HEK293 (cell line): ENCODE measurements around the gene TRDMT1.

Experiments
- CTCF ChIA-PET: fragments of 350-600 bp; formaldehyde crosslinking; extraction: SDS; loops from one replicate; lab custom pipeline; 2021; ENCODE audit warnings: antibody characterized with exemption; lab: Yijun Ruan, JAX
- POLR2A ChIA-PET: fragments of 300-600 bp; formaldehyde crosslinking; extraction: SDS; loops from one replicate; lab custom pipeline; 2020; ENCODE audit warnings: antibody characterized with exemption, inconsistent platforms; lab: Yijun Ruan, JAX
- H3K27ac ChIP-seq: fragments of 200-500 bp; sonication (Bioruptor generic); 2 replicates; pipeline ENCODE4 v1.5.1; 2014; ENCODE audit warnings: low read depth, low read length, control low read depth, inconsistent platforms; ENCODE audit errors: extremely low read depth
- H3K36me3 ChIP-seq, 2 experiments: fragments of 200-500 bp in 1 of 2; sonication (Bioruptor generic) in 1 of 2; 1 replicate in 1 of 2; 2 replicates in 1 of 2; pipeline ENCODE4 v1.5.1; 2014 to 2017; ENCODE audit warnings: inconsistent platforms in 2 of 2, low read length in 2 of 2; ENCODE audit not compliant: control insufficient read depth in 2 of 2, insufficient read depth in 1 of 2
- H3K4me1 ChIP-seq: fragments of 200-500 bp; sonication (Bioruptor generic); 2 replicates; pipeline ENCODE4 v1.5.1; 2014; ENCODE audit warnings: mild to moderate bottlenecking, low read length, inconsistent platforms; ENCODE audit not compliant: control insufficient read depth, insufficient read depth
- H3K4me3 ChIP-seq: 2 replicates; pipeline ENCODE4 v1.5.1; 2011; ENCODE audit warnings: low read depth, mild to moderate bottlenecking, control low read depth, low read length, moderate library complexity
- H3K9me3 ChIP-seq: fragments of 200-500 bp; sonication (Bioruptor generic); 2 replicates; pipeline ENCODE4 v1.5.1; 2014; ENCODE audit warnings: low read depth, low read length, inconsistent platforms; ENCODE audit not compliant: control insufficient read depth, insufficient read depth
- GLI4 ChIP-seq: fragments of 450-650 bp; formaldehyde crosslinking; IDR thresholded peaks from 2 replicates; pipeline ENCODE4 v1.5.1; 2016; ENCODE audit warnings: missing biosample characterization, missing genetic modification characterization
- KLF9 ChIP-seq: fragments of 450-650 bp; formaldehyde crosslinking; IDR thresholded peaks from 2 replicates; pipeline ENCODE4 v1.5.1; 2016; ENCODE audit warnings: missing biosample characterization, missing genetic modification characterization, low read depth
- SCRT1 ChIP-seq: fragments of 450-650 bp; formaldehyde crosslinking; IDR thresholded peaks from 2 replicates; pipeline ENCODE4 v1.5.1; 2016; ENCODE audit warnings: missing biosample characterization, missing genetic modification characterization, borderline replicate concordance
- SCRT2 ChIP-seq: fragments of 450-650 bp; formaldehyde crosslinking; IDR thresholded peaks from 2 replicates; pipeline ENCODE4 v1.5.1; 2016; ENCODE audit warnings: missing biosample characterization, missing genetic modification characterization
- YY1 ChIP-seq: fragments of 450-650 bp; formaldehyde crosslinking; IDR thresholded peaks from 2 replicates; pipeline ENCODE4 v1.5.1; 2018; ENCODE audit warnings: missing biosample characterization, missing genetic modification characterization
- ZBTB26 ChIP-seq: fragments of 450-650 bp; formaldehyde crosslinking; optimal IDR thresholded peaks from 2 replicates; pipeline ENCODE3; 2016; ENCODE audit warnings: missing biosample characterization, mild to moderate bottlenecking, missing genetic modification characterization
- ZBTB6 ChIP-seq: fragments of 450-650 bp; formaldehyde crosslinking; IDR thresholded peaks from 2 replicates; pipeline ENCODE4 v1.5.1; 2017; ENCODE audit warnings: missing biosample characterization, missing genetic modification characterization
- ZFP3 ChIP-seq: fragments of 450-650 bp; formaldehyde crosslinking; IDR thresholded peaks from 2 replicates; pipeline ENCODE4 v1.5.1; 2016; ENCODE audit warnings: low read depth, missing biosample characterization, missing genetic modification characterization
- ZNF10 ChIP-seq: fragments of 450-650 bp; formaldehyde crosslinking; IDR thresholded peaks from 2 replicates; pipeline ENCODE4 v1.5.1; 2017; ENCODE audit warnings: missing biosample characterization, missing genetic modification characterization
- ZNF140 ChIP-seq: fragments of 450-650 bp; formaldehyde crosslinking; IDR thresholded peaks from 2 replicates; pipeline ENCODE4 v1.5.1; 2016; ENCODE audit warnings: missing biosample characterization, missing genetic modification characterization
- ZNF146 ChIP-seq: fragments of 450-650 bp; formaldehyde crosslinking; IDR thresholded peaks from 2 replicates; pipeline ENCODE4 v1.5.1; 2016; ENCODE audit warnings: missing biosample characterization, missing genetic modification characterization
- ZNF169 ChIP-seq: fragments of 450-650 bp; formaldehyde crosslinking; IDR thresholded peaks from 2 replicates; pipeline ENCODE4 v1.5.1; 2016; ENCODE audit warnings: missing biosample characterization, missing genetic modification characterization
- ZNF223 ChIP-seq: fragments of 450-650 bp; formaldehyde crosslinking; IDR thresholded peaks from 2 replicates; pipeline ENCODE4 v1.5.1; 2016; ENCODE audit warnings: missing biosample characterization, missing genetic modification characterization
- ZNF23 ChIP-seq: fragments of 450-650 bp; formaldehyde crosslinking; IDR thresholded peaks from 2 replicates; pipeline ENCODE4 v1.5.1; 2016; ENCODE audit warnings: missing biosample characterization, missing genetic modification characterization, borderline replicate concordance
- ZNF239 ChIP-seq: fragments of 450-650 bp; formaldehyde crosslinking; IDR thresholded peaks from 2 replicates; pipeline ENCODE4 v1.5.1; 2016; ENCODE audit warnings: missing biosample characterization, missing genetic modification characterization
- ZNF280C ChIP-seq: fragments of 450-650 bp; formaldehyde crosslinking; IDR thresholded peaks from 2 replicates; pipeline ENCODE4 v1.5.1; 2016; ENCODE audit warnings: missing biosample characterization, missing genetic modification characterization
- ZNF404 ChIP-seq: fragments of 450-650 bp; formaldehyde crosslinking; IDR thresholded peaks from 2 replicates; pipeline ENCODE4 v1.5.1; 2017; ENCODE audit warnings: missing biosample characterization, missing genetic modification characterization
- ZNF529 ChIP-seq: fragments of 450-650 bp; formaldehyde crosslinking; IDR thresholded peaks from 2 replicates; pipeline ENCODE4 v1.5.1; 2017; ENCODE audit warnings: missing genetic modification characterization, missing biosample characterization; ENCODE audit not compliant: insufficient replicate concordance
- ZNF670 ChIP-seq: fragments of 450-650 bp; formaldehyde crosslinking; IDR thresholded peaks from 2 replicates; pipeline ENCODE4 v1.5.1; 2016; ENCODE audit warnings: missing biosample characterization, missing genetic modification characterization, low read depth
- ZNF76 ChIP-seq: fragments of 450-650 bp; formaldehyde crosslinking; IDR thresholded peaks from 2 replicates; pipeline ENCODE4; 2016; ENCODE audit warnings: low read depth, missing biosample characterization, missing genetic modification characterization, borderline replicate concordance
- TF ChIP-seq, protein P1 (sequence below): fragments of 450-650 bp; formaldehyde crosslinking; IDR thresholded peaks from 2 replicates; pipeline ENCODE4 v1.5.1; 2016; ENCODE audit warnings: missing biosample characterization, missing genetic modification characterization
- TF ChIP-seq, protein P2 (sequence below): fragments of 450-650 bp; formaldehyde crosslinking; IDR thresholded peaks from 2 replicates; pipeline ENCODE4 v1.5.1; 2016; ENCODE audit warnings: missing biosample characterization, missing genetic modification characterization
- TF ChIP-seq, protein P3 (sequence below): fragments of 450-650 bp; formaldehyde crosslinking; IDR thresholded peaks from 2 replicates; pipeline ENCODE4 v1.5.1; 2016; ENCODE audit warnings: missing biosample characterization, missing genetic modification characterization
- TF ChIP-seq, protein P4 (sequence below): fragments of 450-650 bp; formaldehyde crosslinking; IDR thresholded peaks from 2 replicates; pipeline ENCODE4 v1.5.1; 2017; ENCODE audit warnings: missing biosample characterization, missing genetic modification characterization

TRDMT1 gene

GRCh38 chr10:17217631-17218232, 16.3 kb upstream of the TRDMT1 start:
- CTCF ChIA-PET: no interaction called here
- TF ChIP-seq ZNF76 (no peak), ZNF146 (tag by site-specific recombination) (no peak), KLF9 (tag by site-specific recombination) (no peak), ZNF23 (tag by site-specific recombination) (no peak), ZNF239 (tag by site-specific recombination) (no peak), YY1 (tag by site-specific recombination) (no peak), ZNF280C (no peak), ZFP3 (tag by site-specific recombination) (no peak), ZNF404 (tag by site-specific recombination) (no peak), ZNF140 (tag by site-specific recombination) (no peak), ZBTB6 (tag by site-specific recombination) (no peak), ZNF169 (no peak), ZNF10 (tag by site-specific recombination) (no peak)
- TF ChIP-seq, protein P1, sequence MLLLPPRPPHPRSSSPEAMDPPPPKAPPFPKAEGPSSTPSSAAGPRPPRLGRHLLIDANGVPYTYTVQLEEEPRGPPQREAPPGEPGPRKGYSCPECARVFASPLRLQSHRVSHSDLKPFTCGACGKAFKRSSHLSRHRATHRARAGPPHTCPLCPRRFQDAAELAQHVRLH (tag by site-specific recombination): no peak
- TF ChIP-seq, protein P2, sequence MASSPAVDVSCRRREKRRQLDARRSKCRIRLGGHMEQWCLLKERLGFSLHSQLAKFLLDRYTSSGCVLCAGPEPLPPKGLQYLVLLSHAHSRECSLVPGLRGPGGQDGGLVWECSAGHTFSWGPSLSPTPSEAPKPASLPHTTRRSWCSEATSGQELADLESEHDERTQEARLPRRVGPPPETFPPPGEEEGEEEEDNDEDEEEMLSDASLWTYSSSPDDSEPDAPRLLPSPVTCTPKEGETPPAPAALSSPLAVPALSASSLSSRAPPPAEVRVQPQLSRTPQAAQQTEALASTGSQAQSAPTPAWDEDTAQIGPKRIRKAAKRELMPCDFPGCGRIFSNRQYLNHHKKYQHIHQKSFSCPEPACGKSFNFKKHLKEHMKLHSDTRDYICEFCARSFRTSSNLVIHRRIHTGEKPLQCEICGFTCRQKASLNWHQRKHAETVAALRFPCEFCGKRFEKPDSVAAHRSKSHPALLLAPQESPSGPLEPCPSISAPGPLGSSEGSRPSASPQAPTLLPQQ (tag by site-specific recombination): no peak
- TF ChIP-seq, protein P3, sequence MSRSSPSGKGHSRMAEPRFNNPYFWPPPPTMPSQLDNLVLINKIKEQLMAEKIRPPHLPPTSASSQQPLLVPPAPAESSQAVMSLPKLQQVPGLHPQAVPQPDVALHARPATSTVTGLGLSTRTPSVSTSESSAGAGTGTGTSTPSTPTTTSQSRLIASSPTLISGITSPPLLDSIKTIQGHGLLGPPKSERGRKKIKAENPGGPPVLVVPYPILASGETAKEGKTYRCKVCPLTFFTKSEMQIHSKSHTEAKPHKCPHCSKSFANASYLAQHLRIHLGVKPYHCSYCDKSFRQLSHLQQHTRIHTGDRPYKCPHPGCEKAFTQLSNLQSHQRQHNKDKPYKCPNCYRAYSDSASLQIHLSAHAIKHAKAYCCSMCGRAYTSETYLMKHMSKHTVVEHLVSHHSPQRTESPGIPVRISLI: no peak
- TF ChIP-seq, protein P4, sequence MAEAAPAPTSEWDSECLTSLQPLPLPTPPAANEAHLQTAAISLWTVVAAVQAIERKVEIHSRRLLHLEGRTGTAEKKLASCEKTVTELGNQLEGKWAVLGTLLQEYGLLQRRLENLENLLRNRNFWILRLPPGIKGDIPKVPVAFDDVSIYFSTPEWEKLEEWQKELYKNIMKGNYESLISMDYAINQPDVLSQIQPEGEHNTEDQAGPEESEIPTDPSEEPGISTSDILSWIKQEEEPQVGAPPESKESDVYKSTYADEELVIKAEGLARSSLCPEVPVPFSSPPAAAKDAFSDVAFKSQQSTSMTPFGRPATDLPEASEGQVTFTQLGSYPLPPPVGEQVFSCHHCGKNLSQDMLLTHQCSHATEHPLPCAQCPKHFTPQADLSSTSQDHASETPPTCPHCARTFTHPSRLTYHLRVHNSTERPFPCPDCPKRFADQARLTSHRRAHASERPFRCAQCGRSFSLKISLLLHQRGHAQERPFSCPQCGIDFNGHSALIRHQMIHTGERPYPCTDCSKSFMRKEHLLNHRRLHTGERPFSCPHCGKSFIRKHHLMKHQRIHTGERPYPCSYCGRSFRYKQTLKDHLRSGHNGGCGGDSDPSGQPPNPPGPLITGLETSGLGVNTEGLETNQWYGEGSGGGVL: no peak

DNA sequence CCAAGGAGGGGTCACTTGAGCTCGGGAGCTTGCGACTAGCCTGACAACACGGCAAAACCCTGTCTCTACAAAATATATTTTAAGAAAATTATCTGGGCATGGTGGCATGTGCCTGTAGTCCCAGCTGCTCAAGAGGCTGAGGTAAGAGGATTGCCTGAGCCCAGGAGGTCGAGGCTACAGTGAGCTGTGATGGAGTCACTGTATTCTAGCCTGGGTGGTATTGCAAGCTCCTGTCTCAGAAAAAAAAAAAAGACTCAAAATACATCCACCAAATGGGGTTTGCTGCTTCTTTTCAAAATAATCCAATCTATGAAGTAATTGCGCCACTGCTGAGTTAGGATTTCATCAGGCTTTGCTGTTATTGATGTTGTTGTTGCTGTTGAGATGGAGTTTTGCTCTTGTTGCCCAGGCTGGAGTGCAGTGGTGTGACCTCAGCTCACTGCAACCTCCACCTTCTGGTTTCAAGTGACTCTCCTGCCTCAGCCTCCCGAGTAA, 15.5 kb upstream of the TRDMT1 start:
- H3K36me3 ChIP-seq: no peaks in the 10 kb centered on the region
- H3K9me3 ChIP-seq: no peaks in the 10 kb centered on the region
- no peak overlapping the region for H3K27ac ChIP-seq
- peaks cover 8% of the 10 kb centered on the region for H3K4me1 ChIP-seq
- POLR2A ChIA-PET: interaction anchor here (2.4 kb wide), 1 partner anchor 13 kb away, joined by 17 read pairs; no protein-coding TSS in a partner anchor
- no peak overlapping the region for H3K4me3 ChIP-seq
- CTCF ChIA-PET: no interaction called here
- TF ChIP-seq, protein P2 (tag by site-specific recombination): no peak
- TF ChIP-seq ZNF670 (tag by site-specific recombination) (no peak), ZNF169 (no peak), GLI4 (no peak), SCRT1 (tag by site-specific recombination) (no peak), ZNF529 (tag by site-specific recombination) (no peak), SCRT2 (tag by site-specific recombination) (no peak), ZNF223 (tag by site-specific recombination) (no peak), ZBTB26 (tag by site-specific recombination) (no peak)

More at GRCh38 chr10:17217631-17218232, 16.3 kb upstream of the TRDMT1 start:
- Histone ChIP-seq H3K4me3 (no peak overlapping the region), H3K27ac (no peak overlapping the region), H3K4me1 (peaks cover 8% of the 10 kb centered on the region), H3K36me3 (no peaks in the 10 kb centered on the region), H3K9me3 (no peaks in the 10 kb centered on the region)
- POLR2A ChIA-PET: no interaction called here
